Hematopoietic multipotent progenitor cell treated with erythropoietin and hydrocortisone succinate and interleukin-3 and kit ligand, for 15 days (in vitro differentiated cells): ENCODE measurements around the gene DACT3.

ENCODE experiments used
- DNase-seq: peaks from one replicate; pipeline ENCODE4 v3.0.0-alpha.2; 2015; ENCODE audit warnings: low spot score

The DACT3 gene

DNA sequence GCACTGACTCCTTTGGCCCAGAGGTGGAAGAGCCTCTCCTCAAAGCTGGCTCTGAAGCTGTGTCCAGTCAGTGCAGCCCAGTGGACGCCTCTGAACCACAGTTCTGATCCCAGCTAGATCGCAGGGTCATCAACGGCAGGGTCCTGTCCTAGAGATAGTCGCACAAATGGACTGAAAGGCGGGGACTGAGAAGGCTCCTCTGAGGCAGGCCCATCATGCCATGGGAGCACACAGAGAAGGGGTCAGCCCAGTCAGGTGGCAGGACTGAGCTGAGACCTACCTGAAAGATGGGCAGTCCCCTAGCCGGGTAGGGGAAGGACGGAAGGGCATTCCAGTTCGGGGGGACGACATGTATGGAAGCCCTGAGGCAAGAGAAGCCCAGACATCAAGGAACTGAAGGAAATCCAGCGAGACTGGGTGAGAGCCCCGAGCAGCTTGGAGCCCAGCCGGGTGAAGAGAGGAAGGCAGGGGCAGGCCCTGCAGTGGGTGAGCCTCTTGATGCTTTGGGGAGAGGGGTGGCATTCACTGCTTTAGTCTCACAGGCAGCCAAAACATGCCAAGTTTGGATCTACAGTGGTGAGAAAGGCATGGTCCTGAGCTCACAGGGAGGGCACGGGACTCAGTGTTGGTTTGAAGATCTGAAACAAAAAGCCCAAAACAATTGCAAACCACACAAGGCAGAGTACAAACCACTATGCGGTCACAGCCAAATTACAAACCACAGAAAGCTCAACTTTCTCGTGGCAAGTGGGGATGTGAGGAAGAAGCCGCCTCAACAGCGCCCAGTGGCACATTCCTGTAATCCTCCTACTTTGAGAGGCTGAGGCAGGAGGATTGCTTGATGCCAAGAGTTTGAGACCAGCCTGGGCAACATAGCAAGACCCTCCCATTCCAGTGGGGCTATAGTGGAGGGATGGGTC lies 49.9 kb downstream of the DACT3 start:
- DNase-seq, result no peak

DNA sequence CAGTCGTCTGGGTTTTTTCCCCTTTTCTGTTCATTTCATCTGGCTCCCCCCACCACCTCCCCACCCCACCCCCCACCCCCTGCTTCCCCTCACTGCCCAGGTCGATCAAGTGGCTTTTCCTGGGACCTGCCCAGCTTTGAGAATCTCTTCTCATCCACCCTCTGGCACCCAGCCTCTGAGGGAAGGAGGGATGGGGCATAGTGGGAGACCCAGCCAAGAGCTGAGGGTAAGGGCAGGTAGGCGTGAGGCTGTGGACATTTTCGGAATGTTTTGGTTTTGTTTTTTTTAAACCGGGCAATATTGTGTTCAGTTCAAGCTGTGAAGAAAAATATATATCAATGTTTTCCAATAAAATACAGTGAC lies 50.6 kb downstream of the DACT3 start:
- DNase-seq, result no peak

DNA sequence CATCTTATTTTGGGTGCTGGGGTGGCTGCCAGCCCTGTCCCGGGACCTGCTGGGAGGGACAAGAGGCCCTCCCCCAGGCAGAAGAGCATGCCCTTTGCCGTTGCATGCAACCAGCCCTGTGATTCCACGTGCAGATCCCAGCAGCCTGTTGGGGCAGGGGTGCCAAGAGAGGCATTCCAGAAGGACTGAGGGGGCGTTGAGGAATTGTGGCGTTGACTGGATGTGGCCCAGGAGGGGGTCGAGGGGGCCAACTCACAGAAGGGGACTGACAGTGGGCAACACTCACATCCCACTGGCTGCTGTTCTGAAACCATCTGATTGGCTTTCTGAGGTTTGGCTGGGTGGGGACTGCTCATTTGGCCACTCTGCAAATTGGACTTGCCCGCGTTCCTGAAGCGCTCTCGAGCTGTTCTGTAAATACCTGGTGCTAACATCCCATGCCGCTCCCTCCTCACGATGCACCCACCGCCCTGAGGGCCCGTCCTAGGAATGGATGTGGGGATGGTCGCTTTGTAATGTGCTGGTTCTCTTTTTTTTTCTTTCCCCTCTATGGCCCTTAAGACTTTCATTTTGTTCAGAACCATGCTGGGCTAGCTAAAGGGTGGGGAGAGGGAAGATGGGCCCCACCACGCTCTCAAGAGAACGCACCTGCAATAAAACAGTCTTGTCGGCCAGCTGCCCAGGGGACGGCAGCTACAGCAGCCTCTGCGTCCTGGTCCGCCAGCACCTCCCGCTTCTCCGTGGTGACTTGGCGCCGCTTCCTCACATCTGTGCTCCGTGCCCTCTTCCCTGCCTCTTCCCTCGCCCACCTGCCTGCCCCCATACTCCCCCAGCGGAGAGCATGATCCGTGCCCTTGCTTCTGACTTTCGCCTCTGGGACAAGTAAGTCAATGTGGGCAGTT lies 51.2 kb downstream of the DACT3 start:
- DNase-seq, result no peak

DNA sequence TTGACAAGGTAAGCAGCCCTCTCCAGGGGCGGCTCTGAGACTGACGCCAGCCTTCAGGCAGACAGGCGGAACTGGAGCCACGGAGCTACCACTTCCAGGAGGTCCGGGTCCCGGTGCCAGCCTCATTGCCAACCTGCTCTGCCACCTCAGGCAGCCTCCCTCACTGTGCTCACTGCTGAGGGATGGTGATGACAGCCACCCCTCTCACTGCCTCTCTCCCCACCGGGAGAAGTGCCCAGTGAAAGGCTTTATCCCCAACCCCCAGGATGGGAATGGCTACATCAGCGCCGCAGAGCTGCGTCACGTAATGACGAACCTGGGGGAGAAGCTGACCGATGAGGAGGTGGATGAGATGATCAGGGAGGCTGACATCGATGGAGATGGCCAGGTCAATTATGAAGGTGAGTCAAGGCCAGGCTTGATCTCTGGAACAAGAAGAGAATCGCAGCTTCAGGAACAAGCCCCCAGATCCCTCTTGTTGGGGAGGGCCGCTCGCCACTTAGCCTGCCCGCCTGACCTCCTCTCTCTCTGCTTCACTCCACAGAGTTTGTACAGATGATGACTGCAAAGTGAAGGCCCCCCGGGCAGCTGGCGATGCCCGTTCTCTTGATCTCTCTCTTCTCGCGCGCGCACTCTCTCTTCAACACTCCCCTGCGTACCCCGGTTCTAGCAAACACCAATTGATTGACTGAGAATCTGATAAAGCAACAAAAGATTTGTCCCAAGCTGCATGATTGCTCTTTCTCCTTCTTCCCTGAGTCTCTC lies 52.2 kb downstream of the DACT3 start:
- DNase-seq, result no peak

DNA sequence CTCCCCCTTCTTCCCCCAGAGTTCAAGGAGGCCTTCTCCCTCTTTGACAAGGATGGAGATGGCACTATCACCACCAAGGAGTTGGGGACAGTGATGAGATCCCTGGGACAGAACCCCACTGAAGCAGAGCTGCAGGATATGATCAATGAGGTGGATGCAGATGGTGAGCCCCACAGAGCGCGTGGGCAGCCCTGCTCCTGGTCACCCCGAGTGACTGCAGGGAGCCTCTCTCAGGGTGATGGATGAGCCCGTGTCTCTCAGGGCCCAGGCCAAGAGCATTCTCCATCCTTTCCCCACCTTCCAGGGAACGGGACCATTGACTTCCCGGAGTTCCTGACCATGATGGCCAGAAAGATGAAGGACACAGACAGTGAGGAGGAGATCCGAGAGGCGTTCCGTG lies 52.8 kb downstream of the DACT3 start:
- DNase-seq, result no peak

DNA sequence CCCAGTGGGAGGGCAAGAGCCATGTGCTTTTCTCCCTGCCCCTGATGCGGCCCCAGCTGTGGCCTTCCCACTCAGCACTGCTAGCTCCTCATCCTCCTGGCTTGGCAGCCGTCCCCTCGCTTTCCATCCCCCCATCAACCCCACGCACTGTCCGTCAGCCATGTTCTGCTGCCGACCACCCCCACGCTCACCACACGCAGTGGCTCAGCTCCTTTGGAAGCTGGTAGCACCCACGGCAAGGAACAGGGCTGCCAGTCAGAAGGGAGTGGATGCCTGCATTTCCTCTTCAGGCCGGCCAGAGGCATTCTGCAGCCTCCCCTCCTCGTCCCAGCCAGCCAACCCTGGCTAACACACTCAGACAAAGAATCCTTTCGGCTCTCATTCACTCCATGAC lies 53.5 kb downstream of the DACT3 start:
- DNase-seq, result no peak

DNA sequence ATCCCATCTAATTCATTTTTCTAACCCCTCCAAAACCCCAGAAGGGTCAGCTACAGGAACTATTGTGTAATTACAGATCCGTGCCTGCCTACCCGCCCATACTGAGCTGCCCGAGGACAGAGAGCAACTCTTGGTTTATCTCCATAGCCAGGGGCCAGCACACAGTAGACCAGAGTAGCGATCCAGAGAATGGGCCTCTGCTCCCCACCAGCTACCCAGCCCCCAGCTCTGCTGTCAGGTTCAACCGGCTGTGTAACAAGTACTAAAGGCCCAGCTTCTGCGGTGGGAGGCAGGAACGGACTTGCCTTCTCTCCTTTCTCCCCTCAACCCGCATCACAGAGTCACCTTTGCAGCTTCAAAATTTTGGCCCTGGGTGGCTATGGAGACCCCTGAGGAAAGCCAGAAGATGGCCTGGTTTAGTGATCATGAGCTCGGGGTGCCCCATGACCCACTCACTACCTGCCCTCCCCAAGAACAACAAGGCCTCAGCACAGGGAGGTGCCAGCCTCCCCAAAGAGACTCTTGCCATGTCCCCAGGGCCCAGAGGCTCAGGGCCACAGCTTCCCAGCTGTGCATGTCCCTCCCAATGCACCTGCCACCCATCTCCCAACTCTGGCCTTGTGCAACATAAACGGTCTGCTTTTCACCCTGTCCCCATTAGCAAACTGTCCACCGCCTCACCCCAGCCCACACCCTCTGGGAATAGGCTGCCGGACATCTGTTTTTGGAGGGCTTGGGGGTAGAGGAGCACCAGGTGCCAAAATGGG lies 54.1 kb downstream of the DACT3 start:
- no peak for DNase-seq

DNA sequence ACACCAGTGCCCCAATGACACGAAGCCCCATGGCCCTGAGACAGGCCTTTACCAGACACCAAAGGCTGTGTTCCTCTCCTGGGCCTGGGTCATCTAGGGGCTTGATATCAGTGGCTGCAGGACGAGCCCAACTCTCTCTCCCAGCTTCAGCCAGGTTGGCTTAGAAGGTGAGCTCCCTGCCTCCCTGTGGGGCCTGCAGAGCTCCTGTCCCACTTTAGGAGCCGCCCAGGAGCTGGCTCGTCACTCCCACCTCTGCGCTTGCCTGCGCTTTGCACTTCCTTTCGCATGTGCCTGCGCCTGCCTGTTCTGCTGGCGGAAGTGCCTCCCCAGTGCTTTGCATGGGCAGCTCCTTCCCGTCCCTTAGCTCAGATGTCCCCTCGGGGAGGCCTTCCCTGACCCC lies 55.0 kb downstream of the DACT3 start:
- DNase-seq, result no peak

DNA sequence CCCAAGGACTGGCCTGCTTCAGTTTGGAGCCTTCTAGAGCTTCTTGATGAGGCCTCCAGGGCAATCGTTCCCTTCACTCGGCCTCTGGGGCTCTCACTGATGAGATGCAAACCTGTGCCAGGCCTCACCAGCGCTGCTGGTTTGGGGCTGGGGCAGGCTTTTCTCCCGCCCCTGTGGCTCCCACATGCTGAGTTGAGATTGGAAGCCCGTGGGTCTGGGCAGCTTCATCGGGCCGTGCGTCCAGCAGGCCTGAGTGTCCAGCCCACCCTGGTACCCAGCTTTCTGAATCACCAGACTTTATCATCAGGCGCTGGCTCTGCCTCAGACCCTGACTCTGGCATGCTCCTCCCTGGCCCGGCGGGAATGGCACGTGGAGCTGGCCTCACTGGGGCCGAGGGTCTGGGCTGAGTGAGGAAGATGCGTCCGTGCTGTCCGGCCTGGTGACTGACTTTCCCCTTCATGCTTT lies 55.6 kb downstream of the DACT3 start:
- DNase-seq, result no peak

DNA sequence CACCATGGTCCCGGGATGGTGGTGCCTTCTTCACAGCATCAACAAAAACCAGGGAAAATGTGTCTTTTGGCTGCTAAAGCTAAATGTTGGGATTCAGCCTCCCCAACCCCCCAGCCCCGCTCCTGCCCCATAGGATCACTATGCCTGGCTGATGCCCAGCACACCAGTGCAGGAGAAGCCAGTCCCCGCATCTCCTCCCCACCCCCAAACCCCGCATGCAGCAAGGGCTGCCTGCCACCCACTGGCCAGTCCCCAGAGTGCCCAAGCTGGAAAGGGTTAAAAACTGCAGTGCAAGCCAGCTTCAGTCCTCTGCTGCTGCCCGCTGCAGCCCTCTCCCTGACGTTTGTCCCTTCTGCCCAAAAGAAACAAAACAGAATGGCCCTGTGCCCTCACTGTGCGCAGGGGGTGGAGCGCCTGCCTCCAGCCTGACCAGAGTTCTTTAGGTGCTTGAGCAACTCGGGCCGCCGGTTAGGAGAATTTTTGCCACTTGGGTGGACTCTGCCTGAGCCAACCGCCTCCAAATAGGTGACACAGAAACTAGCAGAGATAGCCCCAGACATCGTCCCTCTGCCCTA lies 56.1 kb downstream of the DACT3 start:
- no peak for DNase-seq

DNA sequence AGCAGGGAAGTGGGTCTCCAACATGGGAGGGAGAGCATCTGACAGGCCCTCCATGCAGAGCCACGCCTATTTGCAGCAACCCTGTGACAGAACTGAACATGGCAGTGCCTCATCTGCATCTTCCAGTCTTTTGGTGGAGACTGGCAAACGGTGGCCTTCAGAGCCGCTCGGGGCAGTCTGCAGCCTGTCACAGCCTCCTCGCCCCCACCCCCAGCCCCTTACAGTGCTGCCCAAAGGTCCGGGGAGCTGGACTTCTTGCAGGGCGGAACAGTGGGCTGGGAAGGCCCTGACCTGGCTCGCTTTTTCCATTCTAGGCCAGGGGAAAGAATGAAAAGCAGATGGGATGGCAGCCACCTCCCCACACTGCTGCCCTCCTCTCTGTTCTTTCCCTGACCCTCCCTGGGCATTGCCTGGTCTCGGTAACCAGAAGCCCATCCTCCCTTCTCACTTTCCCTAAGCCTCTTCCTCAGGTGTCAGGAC lies 57.2 kb downstream of the DACT3 start:
- no peak for DNase-seq

DNA sequence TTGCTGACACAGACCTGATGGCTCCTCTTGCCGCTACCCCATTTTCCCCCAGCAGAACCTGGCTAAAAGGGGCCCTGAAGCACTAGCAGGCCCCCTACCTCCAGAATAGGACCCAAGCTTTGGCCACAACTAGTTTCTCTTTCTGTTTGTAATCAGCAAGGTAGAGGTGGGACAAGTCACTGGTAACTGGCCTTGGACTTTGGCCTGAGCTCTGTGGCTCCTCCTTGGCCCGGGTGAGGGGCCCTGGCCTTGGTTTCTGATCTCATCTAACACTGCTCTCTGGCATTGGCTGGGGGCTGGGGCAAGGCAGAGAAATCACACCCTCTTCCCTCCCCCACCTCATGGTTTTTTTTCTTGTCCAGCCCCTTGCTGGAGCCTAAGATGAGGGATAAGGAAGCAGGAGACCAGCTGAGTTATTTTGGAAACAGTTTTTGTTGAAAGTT lies 57.8 kb downstream of the DACT3 start:
- no peak for DNase-seq

DNA sequence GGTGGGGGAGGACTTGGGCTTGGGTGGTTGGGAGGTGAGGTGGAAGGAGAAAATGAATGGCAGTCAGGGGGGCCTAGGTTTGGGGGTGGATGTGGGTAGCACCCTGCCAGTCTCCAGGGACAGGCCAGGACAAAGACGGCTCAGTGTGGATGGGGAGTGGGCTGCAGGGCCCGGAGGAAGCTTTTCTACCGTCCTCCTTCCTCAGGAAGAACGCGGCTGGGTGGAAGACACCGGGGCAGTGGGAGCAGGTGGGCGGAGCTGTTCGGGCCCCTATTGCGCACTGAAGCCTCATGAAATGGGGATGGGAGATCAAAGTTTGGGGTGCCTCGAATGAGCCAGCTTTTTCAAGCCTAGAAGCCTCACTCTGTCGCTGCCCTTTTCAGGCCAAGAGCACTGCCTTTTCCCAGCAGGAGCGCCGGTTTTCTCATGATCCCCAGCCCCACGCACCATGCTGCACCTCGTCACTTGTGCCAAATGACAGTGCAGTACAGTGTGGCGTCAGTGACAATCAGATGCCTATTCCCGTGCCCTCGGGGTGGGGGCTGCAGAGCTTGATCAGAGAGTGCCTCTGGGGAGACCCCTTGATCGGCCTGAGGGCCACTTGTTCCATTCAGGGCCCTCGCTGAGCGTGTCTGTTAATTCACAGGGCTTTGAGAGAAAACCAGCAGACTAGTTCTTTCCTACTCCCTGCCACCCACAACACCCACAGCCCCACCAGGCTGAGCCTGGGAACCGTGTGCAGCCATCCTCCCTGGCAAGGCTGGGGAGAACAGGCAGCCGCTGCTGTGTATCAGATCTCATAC lies 58.4 kb downstream of the DACT3 start:
- peak; percentile 30 for DNase-seq

DNA sequence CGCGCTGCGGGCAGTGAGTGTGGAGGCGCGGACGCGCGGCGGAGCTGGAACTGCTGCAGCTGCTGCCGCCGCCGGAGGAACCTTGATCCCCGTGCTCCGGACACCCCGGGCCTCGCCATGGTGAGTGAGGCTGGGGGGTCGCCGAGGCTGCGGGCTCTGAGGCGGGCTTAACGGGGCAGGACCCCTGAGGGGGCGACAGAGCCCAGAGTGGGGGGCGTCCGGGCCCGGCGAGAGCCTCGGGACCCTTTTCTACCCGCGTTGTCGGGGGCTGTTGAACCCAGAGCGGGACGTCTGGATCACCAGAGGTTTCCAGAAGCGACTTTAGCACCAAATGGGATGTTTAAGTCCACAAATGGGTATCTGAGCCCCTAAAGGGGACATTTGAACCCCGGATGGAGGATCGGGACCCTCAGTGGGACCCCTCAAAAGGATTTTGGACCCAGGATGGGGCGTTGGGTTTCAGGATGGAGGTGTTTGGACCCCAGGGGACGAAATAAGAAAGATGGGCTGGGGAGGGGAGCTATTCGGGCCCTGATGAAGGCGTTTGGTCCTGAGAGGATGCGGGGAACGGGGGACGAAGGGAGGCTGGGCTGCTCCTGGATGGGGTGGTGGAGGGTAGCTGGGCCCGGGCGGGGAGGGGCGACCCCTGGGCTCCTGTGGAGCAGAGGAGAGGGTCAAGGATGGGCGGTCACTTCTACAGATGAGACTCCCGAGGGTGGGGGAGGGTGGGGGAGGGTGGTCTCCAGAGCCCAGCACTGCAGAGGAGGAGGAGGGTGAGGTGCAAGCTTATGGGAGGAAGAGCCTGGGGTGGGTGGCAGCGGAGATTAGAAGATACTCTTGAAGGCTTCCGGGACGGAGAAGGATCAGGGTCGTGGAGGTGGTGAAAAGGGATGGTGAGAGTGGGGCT lies 59.4 kb downstream of the DACT3 start, which contains the start of gene CALM3:
CALM3 (plus strand) TSS at position 13 of the 907 bp plus-strand sequence; CDS start at position 118, 105 bp downstream.
- peak; percentile 16 for DNase-seq

DNA sequence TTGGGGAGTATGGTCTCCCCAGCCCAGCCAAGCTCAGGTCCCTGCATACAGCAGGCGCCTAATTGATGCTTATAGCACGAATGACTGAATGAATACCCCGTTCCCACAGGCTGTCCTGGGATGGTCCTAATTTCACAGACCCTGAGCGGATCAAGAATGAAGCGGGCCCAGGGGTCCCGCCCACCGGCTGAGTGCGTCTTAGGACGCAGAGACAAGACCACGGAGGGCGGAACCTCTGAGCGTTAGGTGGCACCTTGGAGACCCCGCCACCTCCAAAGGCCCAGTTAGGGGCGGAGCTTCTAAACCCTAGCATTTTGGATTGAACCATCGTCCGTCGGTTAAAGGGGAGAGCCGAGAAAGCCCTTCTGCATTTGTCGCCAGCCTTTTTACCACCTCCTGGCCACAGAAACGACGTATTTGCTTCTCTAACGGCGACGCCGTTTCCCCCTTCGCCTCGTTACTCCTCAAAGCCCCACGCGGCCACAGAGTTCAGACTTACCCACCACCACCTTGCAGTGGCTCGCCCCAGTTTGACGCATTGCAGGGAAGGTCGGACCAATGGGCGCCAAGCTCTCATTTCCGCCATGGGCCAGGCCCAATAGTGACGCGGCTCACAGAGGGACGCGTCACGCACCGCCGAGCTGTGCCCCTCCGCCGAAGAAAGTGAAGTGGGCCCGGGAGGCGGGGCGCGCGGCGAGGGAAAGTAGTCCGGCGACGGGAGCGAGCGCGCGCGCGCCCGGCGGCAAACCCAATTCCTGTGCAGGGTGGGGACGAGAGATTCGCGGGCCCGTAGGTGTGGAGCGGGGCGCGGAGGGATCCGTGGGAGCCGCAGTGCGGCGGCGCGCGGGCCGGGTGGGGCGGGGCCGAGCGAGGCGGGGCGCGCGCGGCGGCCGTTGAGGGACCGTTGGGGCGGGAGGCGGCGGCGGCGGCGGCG lies 60.3 kb downstream of the DACT3 start:
- peak; percentile 97 for DNase-seq

DNA sequence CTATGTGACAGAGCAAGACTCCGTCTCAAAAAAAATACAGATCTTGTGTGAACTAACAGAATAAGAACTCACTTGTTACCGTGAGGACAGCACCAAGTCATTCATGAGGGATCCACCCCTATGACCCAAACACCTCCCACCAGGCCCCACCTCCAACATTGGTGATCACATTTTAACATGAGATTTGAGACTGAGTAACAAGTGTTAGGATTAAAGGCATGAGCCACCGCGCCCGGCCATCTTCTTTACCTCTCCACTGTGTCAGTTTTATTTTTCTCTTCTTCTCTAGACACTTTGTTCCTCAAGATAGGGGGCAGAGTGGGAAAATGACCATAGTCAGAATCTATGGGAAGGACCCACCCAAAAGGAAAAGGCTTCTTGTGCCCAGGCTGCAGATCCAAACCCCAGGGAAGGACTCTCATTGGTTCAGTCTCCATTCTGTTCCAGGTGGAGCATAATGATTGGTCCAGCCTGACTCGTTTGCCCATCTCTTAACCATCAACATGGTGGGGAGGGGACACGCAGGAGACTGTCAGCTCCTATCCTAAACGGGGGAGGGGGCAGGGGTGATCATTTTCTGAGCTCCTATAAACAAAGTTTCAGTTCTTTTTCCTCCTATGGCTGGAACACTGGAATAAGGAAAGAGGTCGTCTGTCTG lies 61.1 kb downstream of the DACT3 start:
- no peak for DNase-seq

DNA sequence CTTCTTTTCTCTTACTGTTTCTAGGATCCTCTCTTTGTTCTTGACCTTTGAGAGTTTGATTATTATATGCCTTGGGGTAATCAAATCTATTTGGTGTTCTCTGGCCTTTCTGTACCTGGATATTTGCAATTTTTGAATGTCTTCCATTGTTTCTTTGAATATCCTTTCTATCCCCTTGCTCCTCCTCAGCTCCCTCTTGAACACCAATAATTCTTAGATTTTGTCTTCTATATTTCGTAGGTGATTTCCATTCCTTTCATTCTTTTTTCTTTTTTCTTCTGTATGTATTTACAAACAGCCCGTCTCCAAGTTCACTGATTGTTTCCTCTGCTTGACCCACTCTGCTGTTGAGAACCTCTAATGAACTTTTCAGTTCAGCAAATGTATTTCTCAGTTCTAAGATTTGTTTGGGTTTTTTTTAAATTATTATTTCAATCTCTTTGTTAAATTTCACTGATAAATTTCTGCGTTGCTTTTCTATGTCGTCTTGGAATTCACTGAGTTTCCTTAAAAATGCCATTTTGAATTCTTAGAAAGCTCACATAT lies 62.5 kb downstream of the DACT3 start:
- no peak for DNase-seq
